KOPT-K1 (cell line): ENCODE results near the gene FOXF1.

Source experiments
- H3K27ac ChIP-seq: fragments of 200-600 bp; sonication (generic); 2 replicates; pipeline ENCODE4 v1.5.1; 2016; ENCODE audit warnings: antibody characterized with exemption, mild to moderate bottlenecking, low read depth, low read length; ENCODE audit not compliant: poor library complexity, severe bottlenecking
- H3K36me3 ChIP-seq: fragments of 200-600 bp; sonication (generic); 2 replicates; pipeline ENCODE4 v1.5.1; 2017; ENCODE audit warnings: antibody characterized with exemption, mild to moderate bottlenecking, low read length, moderate library complexity; ENCODE audit not compliant: insufficient read depth
- H3K9me3 ChIP-seq: fragments of 200-600 bp; sonication (generic); 2 replicates; pipeline ENCODE4 v1.5.1; 2017; ENCODE audit warnings: antibody characterized with exemption, low read length, mild to moderate bottlenecking; ENCODE audit not compliant: insufficient read depth, poor library complexity, severe bottlenecking

The FOXF1 gene

DNA sequence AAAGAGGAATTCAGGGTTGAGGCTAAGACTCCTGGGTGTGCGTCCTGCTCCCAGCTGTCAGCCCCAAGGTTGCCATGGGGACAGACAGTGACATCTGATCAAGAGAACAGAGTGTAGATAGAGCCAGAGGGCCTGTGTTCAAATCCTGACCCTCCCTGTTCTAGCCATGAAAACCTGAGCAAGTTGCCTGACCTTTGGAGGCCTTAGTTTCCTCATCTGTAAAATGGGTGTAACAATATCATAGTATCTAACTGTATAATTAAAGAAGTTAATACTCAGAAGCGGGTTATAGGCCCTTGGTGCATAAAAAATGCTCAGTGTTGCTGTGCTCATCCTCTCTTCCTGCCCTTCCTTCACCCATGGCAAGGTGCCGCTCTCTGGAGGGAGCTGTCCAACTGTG lies 28.7 kb upstream of the FOXF1 start:
- Histone ChIP-seq H3K9me3 (peaks cover 16% of the 10 kb centered on the region), H3K36me3 (no peaks in the 10 kb centered on the region), H3K27ac (no peak overlapping the region)

DNA sequence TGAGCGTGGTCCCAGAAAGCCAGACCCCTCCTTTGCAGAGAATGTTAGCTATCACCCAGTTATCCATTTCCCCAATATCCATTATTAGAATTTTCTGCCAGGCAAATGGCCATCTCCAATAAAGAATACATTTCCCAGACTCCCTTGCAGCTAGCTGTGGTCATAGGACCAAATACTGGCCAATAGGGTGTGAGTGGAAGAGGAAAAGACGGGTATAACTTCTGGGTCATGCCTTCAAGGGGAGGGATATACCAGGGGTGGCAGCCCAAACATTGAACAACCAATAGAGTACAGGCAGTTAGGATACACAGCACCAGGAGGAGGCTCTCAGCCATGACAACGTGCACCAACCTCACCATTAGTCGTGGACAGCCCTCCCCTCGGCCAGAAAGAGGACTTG lies 26.1 kb upstream of the FOXF1 start:
- no peak overlapping the region for H3K27ac ChIP-seq
- peaks cover 16% of the 10 kb centered on the region for H3K9me3 ChIP-seq
- no peaks in the 10 kb centered on the region for H3K36me3 ChIP-seq

DNA sequence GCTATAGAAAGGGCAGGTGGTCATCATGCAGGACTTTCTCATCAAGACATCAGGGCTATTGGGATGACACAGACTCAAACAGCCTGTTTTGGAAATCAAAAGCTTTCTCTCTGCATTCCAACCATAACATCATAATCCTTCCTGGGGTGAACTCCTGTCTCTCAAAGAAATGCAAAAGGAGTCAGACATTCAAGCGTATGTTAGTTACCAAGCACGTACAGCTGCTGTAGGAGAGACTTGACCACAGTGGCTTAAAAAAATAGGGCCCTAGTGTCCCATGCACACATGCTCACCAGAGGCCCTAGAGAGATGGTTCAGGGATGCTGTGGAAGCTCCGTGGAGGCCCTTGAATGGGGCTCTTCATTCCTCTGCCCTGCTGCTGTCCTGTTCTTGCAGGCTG lies 24.6 kb upstream of the FOXF1 start:
- Histone ChIP-seq H3K27ac (no peak overlapping the region), H3K9me3 (peaks cover 16% of the 10 kb centered on the region), H3K36me3 (no peaks in the 10 kb centered on the region)

DNA sequence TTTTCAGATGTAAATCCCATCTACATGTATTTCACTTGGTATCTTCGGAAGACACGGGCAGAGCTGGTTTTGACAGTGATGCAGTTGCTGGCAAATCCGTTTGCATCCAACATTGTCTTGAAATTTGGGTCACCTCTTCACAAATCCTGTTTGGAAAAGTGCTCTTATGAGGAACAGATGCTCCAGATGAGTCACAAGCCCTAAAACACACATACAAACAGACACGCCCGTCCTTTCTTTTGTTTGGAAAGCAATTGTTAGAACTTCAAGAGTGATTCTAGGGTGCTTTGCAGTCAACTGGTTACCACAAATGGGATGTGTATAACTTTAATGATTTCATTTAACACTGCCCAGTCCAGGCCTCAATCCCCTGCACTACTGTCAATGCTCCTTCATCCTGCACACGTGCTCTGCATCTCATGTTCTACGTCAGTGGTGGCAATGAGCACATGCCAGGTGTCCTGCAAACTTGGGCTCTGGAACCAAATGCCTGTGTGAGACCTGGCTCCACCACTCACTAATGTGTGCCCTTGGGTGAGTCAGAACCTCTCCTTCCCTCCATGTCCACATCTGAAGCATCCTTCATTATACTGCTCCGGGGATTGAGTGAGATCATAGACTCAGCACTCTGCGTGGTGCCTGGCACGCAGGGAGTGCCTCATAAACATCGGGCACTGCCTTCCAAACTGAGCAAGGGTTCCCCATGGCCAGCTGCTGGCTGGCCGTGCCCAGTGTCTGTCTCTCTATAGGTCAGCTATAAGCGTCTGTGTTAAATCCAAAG lies 19.3 kb upstream of the FOXF1 start:
- Histone ChIP-seq H3K27ac (no peak overlapping the region), H3K9me3 (no peaks in the 10 kb centered on the region), H3K36me3 (no peaks in the 10 kb centered on the region)

DNA sequence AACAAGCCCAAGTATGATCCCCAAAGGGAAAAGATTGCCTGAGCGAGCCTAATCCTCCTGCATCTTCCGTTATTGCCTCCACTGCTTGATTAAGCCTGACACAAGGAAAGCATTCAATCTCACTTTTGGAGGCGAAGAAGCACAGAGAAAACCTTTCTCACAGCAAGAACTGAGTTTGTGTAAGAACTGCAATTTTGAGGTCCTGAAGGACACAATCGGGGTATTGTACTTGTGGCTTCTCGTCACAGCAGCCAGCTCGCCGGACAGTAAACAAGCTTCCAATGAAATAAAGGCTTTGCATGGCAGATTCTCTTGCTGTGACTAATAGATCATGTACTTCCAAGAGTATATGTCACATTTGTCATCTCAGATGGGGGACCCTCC lies 18.7 kb upstream of the FOXF1 start:
- H3K36me3 ChIP-seq = no peaks in the 10 kb centered on the region

DNA sequence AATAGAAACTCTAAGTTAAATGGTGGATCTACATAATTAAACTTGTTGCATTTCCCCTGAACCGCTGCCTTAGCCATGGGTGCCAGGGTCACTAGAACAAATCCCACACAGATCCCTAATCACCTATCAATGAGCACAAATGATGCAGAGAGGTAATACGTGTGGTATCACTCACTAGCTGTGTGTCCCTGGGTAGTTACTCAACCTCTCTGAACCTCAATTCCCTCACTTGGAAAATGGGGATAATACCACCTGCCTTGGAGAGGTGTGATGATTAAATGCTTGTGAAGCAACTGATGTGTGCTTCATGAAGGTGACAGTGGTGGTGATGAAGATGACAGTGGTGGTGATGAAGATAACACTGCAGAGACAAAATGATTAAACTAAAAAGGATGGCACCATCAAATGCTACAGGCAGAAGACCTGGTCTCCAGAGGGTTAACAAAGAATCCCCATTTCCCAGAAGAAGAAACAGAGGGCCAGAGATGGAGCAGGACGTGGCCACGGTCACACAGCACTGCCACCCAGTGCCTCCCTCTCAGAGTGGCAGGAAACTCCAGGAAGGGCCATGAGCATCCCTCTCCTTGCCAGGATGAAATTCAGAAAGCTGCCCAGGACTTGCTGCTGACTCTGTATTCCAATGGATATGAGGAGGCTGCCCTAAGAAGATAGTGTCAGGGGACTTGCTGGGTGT lies 17.9 kb upstream of the FOXF1 start:
- Histone ChIP-seq H3K9me3 (no peaks in the 10 kb centered on the region), H3K27ac (no peak overlapping the region), H3K36me3 (no peaks in the 10 kb centered on the region)

More for the DNA sequence above, 18.7 kb upstream of the FOXF1 start:
- no peaks in the 10 kb centered on the region for H3K9me3 ChIP-seq
- no peak overlapping the region for H3K27ac ChIP-seq

DNA sequence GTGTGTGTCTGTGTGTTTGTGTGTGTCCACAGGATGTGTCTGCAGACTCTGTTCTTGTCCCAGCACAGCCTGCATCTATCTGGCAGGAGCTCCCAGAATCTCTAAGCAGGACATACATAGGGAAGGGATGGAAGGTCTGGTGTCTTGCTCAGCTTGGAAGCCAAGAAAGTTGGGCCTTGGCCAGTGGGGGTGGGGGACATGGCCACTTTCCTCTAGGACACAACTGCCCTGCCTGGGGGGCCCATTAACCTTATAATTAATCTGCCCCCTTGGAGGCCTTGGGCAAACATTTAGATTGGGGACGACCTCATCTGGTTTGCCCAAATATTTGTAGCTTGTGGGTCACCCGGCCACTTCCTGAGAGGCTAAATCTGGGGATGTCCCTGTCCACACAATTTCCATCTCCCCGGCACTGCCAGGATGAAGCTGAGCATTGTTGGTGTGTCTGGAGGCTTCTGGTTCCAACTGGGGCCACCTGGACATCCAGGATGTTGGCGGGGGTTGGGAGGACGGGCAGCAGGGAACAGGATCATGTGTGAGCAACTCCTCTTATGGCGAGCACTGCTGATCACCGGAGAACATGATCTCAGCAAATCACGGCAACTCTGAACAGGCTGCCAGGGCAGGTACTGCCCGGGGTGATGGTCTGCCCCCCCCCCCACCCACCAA lies 17.2 kb upstream of the FOXF1 start:
- no peaks in the 10 kb centered on the region for H3K36me3 ChIP-seq
- no peaks in the 10 kb centered on the region for H3K9me3 ChIP-seq
- H3K27ac ChIP-seq = no peak overlapping the region

DNA sequence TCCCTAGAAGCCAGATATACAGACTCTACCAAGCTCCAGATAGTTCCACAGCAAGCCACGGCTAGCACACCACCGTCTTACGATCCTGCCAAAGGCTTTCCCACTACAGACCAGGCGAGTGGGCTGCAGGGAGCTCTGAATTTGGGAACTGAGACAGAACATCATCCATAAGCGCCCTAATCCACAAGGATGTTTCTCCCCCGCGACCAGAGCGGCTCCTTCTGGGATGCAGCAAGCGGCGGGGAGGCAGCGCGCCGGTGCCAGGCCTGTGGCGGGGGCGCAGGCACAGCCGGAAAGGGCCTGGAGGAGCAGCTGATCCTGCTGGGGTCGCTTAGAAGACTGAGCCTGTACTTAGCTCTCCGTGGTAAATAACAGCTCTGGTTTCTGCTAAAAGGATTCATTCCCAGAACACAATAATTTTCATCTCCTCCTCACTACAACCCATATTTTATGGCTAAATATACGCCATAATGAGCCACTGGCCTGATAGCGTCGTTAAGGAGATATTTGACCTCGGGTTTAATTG lies 16.2 kb upstream of the FOXF1 start:
- Histone ChIP-seq H3K27ac (no peak overlapping the region), H3K36me3 (no peaks in the 10 kb centered on the region), H3K9me3 (no peaks in the 10 kb centered on the region)

DNA sequence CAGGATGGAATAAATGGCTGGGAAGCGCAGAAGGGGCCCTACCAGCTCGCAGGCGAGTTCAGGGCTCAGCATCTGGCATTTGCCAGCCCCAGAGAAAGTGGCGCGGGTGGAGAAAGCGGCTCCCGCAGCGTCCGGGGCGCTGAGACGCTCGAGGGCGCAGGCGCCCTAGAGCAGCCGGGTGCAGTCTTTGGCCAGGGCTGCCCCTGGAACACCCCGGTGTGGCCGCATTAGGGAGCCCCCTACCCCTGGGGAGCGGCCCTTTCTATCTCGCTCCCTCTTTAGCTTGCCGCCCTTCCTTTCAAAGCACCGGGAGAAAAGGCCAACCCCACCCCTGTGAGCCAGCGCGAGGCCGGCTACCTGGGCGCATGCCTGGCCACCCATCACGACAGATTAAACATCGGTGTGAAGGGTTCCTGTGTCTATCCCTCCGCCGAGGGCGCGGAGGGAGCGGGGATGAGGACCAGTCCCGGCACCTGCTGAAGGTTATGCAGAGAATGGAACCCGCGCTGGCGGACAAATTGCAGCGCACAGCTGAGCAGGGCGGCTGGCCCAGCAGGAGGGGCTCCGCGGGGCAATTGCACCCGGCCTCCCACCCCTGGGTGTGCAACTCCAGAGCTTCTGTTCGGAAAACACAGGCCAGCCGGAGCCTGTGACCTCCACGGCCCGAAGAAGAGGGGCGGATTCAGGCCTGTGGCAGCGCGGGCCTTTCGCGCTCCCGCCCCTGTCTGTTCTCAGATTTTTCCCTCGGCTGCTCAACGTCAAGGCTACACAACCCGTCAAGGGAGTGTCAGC lies 15.6 kb upstream of the FOXF1 start:
- Histone ChIP-seq H3K27ac (no peak overlapping the region), H3K9me3 (no peaks in the 10 kb centered on the region), H3K36me3 (no peaks in the 10 kb centered on the region)

DNA sequence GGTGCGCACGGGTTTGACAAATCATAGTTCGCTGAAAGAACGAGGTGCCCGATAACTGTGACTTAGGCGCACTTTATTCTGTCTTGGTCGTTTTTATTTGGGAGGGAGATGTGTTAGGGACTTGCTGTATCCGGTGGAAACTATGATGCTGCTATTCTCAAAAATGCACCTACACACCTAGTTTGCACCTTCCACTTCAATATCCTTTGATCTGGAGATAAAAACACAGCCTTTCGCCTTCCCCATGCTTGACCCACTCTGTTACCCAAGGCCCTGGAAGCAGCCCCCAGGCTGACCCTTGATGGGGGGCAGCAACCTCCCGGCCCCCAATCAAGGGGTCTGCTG lies 15.0 kb upstream of the FOXF1 start:
- H3K27ac ChIP-seq = no peak overlapping the region
- no peaks in the 10 kb centered on the region for H3K36me3 ChIP-seq
- no peaks in the 10 kb centered on the region for H3K9me3 ChIP-seq

DNA sequence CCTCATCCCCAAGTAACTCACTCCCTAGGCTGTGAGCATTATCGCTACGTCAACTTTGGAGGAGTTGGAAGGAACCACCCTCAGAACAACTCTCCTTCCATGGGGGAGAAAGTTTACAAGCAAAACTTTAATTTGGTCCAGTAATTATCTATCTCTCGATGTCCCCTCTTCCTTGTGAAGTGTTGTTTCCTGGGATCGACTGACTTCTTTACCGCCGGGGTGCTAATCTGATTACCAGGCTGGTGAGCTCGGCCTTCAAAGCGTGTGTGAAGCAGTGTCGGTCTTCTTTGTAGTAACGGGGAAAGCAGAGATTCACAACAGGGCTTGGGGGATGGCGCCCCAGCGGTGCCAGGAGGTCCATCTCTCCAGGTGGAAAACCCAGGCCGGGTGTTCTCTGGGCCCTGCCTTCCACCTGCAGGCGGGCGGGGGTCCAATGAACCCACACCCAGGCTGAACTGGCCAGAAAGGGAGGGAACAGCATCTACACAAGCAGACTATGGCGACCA lies 14.5 kb upstream of the FOXF1 start:
- H3K36me3 ChIP-seq = no peaks in the 10 kb centered on the region
- no peak overlapping the region for H3K27ac ChIP-seq
- no peaks in the 10 kb centered on the region for H3K9me3 ChIP-seq

DNA sequence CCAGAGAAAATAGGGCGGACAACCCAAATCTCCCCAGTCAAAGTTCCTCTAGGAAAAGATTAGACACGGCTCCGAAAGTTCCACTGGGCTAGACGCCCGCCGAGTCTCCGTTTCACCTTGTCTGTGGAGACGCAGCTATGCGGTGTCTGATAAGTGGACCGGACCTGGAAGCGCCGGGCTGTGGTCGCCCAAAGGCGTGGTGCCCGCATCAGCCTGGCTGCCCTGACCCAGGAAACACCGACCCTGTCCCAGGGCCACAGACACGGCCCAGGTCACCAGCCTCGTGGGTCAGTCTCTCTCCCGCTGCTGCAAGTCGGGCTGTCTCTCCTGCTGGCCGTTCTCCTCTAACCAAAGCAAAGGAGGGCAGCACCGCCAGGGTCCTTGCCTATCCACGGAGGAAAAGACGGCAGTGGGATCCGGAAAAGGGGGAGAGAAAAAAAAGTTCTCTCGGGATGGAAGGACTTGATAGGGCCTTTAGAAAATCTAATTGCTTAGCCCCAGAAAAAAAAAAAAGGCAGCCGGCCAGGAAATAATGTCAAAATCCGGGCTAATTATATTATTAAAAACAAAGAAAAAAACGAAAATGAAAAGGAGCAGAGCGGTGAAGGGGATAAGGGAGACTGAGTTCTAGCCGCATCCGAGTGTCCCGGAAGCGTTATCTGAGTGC lies 13.9 kb upstream of the FOXF1 start:
- Histone ChIP-seq H3K36me3 (no peaks in the 10 kb centered on the region), H3K9me3 (no peaks in the 10 kb centered on the region), H3K27ac (no peak overlapping the region)

DNA sequence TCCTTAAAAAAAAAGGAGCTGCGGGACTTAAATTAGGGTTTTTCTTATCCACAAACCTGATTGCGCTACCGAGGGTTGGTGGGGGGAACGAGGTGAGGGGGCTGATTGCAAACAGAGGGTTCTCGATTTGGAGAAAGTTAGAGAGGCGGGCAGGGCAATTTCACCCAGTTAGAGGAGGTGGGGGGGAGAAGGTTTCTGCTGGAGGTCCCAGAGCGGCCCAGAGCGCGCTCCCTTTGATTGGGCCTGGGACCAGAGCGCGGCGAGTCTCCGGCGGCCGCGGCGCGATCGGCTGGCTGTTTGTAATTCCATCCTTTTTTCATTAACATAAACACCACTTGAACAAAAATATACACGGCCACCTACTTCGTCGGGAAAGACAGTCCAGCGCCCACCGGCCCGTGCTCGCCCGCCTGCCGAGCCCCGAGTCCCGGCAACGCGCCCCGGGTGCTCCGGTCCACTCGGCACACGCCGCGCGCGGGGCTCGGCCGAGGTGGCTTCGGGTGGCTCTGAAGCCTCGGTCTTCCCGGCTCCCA lies 13.3 kb upstream of the FOXF1 start:
- no peak overlapping the region for H3K27ac ChIP-seq
- no peaks in the 10 kb centered on the region for H3K36me3 ChIP-seq

DNA sequence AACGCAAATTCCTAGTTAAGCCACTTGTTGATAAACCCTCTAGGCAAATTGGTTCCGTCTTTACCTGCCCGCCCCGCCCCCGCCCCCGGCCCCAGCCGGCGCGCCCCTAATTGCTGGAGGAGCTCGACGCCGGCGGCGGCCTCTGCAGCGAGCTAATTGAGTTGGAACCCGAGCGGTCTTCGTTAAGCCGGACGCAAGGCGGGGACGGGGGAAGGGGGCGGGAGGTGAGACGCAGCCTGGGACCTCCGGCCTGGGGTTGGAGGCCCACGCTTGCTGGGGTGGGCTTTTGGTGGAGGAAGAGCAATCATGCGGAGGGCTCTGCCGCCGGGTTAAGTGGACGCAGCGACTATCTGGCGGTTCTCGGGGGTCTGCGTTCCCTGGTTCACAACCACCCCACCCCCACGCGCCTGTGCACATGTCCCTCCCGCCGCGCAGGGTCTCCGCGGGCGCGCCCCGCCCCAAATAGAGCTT lies 12.7 kb upstream of the FOXF1 start:
- Histone ChIP-seq H3K27ac (no peak overlapping the region), H3K36me3 (no peaks in the 10 kb centered on the region), H3K9me3 (no peaks in the 10 kb centered on the region)

More for the DNA sequence above, 13.3 kb upstream of the FOXF1 start:
- no peaks in the 10 kb centered on the region for H3K9me3 ChIP-seq
